Cardiac fibroblast (primary cell): ENCODE results near the gene POLA1.

Source experiments
- DNase-seq, 2 donors: peaks; one replicate each; pipeline versions ENCODE4 v3.0.0 to v3.0.0-alpha.2; 2010; ENCODE audit warnings: low read depth in 2 of 2
- H3K4me3 ChIP-seq, 2 donors: replicated peaks in 1 of 2; 1 replicate in 1 of 2; 2 replicates in 1 of 2; pipeline ENCODE4 v1.5.1; 2011; ENCODE audit warnings: low read depth in 2 of 2, low read length in 2 of 2, mild to moderate bottlenecking in 2 of 2, moderate library complexity in 1 of 2
- CTCF ChIP-seq: IDR thresholded peaks from one replicate; pipeline ENCODE4 v1.5.1; 2011; ENCODE audit warnings: low read depth, mild to moderate bottlenecking, low read length, inconsistent platforms

Gene POLA1

GRCh38 chrX:25003066-25003849 lies 309.5 kb downstream of the POLA1 start:
- no peak for DNase-seq
- no peak overlapping the region for H3K4me3 ChIP-seq
- TF ChIP-seq CTCF: no peak

GRCh38 chrX:25004040-25004439 lies 310.3 kb downstream of the POLA1 start:
- DNase-seq: no peak
- H3K4me3 ChIP-seq: no peak overlapping the region
- TF ChIP-seq CTCF: no peak

- TF ChIP-seq CTCF: no peak
- no peak for DNase-seq
- H3K4me3 ChIP-seq: no peak overlapping the region
These were observed 310.8 kb downstream of the POLA1 start for GRCh38 chrX:25004485-25005032.

DNA sequence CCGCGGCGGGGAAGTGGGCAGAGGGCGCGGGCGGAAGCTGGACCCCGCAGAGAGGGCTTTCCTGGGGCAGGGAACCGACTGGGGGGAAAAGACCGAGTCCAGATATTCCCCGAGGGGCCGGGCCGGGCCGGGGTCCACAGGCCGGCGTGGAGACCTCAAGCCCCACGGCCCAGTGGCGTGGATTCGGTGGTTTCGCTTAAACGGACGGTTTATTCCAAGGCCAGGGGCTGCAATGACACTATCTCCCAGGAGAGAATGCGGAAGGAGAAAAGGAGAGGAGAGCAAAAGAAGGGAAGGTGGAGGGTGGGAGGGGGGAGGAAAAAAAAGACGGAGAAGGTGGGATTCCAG lies 311.3 kb downstream of the POLA1 start:
- DNase-seq: no peak
- peak overlapping the region in 1 of 2 donors; percentile 18 for H3K4me3 ChIP-seq
- TF ChIP-seq CTCF: no peak

DNA sequence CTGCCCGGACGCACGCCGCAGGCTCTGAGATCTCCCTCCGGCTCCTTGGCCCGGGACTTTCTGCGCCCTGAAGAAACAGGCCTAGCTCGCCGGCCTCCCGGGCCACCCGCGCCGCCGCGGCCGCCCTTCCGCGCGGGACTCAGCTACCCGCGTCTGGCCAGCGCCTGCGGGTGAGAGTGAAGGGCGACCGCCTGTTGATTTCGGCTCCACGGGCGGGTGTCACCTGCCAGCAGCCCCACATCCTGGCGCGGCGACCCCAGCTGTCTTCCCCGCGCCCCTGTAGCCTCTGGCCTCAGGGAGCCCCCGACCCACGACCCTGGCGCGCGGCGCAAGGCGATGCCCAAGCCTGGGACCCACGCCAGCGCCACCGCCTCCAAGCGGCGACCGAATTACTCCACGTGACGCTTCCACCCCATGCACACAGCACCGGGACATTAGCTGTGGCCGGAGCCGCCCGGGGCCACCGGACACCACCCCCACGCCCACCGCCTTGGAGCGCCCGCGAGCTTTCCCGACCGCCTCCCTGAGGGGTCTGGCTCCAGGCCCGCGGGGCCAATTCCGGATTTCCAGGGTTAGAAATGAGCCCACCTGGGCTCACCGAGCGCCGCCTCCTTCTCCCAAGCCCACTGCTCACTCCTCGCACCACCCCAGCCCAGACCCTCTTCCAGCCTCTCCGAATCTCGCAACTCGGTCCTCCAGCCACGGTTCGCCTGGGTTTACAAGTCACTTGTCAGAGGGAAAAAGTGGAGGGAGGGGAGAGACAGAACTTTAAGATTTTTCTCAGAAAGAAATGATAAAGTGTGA lies 311.9 kb downstream of the POLA1 start:
- no peak for TF ChIP-seq CTCF
- H3K4me3 ChIP-seq: no peak overlapping the region
- DNase-seq: no peak

GRCh38 chrX:25006586-25007058 lies 312.9 kb downstream of the POLA1 start:
- TF ChIP-seq CTCF: no peak
- no peak overlapping the region for H3K4me3 ChIP-seq
- no peak for DNase-seq
